Raji (cell line): ENCODE data around the gene IL1RAPL2.

Experiments
- POLR2A ChIP-seq: IDR thresholded peaks from 2 replicates; pipeline ENCODE4 v1.6.1; 2011; ENCODE audit warnings: low read depth, low read length, control low read depth; ENCODE audit not compliant: insufficient read depth

IL1RAPL2 gene

DNA sequence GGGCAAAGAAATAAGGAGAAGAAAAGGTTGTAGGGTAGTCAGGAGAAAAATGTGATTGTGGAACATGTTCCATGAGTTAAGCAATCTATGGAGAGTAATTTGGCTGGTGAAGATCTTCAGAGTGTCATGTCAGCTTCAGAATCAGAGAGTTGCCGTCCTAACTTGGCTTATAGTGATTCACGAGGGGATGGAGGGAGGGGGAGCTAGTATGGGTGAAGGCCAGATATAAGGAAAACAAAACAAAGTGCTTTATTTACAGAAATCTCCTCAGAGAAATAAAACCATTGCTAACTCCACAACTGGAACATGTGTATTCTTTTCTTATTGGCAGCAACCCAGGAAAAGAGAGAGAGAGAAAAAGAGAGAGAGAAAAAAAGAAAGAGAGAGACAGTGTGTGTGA lies 999.9 kb downstream of the IL1RAPL2 start:
- no peak for TF ChIP-seq POLR2A

DNA sequence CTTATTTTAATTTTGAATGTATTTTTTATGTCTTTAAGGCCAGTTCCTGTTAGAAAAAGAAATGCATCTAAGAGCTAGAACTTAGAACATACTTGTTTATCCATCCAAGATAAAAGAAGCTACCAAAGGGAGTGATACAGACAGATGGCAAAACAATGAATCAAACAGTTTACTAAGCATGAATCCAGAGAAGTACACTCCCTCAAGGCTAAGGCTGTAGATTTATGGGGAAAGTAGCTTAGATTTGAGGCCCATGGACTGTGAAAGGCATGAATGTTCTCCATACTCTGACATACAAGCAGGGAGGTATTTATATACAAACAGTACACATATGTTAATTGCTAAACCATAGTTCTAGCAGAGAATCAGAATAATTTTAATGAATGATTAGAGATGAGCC lies 1001.1 kb downstream of the IL1RAPL2 start:
- TF ChIP-seq POLR2A: no peak

DNA sequence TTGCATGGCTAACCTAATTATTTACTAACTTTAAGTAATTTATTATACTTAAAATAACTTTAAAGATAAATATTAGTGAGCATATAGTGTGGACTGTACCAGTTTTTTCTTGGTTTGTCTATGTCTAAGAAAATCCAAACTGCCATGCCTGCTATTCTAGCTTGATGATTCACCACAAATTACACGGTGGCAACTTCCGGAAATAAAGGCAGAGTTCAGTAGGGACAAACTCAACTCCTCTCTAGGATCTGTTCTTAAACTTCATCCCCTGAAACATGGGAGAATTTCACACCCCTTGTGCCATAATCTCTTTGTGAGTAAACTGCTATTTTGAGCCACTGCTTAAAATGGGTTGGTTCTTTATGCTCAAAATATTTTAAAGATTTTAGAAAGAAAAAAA lies 1042.7 kb downstream of the IL1RAPL2 start:
- TF ChIP-seq POLR2A: no peak

DNA sequence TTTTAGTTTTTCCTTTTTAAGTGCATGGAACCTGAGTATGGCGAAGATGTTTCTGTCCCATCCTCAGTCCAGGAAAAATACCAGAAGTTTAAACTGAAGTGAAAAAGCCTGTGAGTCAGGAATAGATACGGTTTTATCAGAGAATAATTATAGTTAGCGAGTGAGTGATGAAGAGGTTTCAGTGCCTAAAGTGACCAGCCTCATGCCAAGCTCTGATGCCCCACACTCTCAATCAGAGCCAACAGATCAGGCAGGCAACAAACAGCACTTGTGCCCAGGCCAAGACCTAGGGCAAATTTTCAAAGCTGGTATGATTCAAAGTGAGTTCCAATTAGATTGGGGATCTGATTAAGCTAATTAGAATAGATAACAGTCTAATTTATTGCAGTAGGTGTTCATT lies 1043.5 kb downstream of the IL1RAPL2 start:
- no peak for TF ChIP-seq POLR2A

DNA sequence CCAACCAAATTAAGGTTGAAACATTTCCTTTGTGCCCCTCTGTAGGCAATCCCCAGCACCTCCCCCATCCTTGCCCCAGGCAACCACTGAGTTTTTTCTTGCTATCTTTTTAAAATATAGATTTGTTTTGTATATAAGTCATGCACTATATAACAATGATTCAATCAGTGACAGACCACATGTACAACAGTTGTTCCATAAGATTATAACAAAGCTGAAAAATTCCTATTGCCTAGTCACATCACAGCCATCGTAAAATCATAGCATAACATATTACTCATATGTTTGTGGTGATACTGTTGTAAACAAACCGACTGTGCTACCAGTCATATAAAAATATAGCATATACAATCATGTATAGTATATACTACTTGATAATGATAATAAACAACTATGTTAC lies 1044.4 kb downstream of the IL1RAPL2 start:
- no peak for TF ChIP-seq POLR2A

DNA sequence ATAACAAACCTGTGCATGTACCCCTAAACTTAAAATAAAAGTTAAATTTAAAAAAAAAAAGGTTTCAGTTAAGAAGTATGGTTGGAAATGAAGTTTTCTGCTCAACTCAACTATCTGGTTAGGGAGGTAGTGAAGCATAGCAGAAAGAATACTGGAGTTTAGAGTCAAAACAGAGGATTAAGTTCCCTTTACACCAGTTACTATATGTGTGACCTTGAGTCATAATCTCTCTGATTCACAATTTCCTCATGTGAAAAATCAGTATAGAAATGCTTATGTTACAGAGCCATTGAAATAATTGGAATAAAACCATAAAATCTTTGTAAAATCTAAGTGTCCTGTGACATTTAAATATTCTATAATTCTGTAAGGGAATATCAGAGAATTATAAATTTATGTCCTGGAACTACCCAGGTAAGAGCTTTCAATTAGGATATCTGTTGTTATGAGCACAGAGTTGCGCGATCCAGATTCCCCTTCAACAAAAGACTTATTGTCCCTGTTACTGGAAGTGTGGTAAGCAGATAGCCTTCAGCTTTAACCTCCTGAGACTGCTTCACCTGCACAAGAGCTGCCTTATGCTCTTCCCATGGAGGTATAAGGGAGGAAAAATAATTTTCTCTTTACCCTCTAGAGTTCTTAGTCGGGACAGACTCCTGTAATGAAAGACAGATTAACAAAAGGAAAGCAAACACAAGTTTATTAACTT lies 1052.5 kb downstream of the IL1RAPL2 start:
- no peak for TF ChIP-seq POLR2A

DNA sequence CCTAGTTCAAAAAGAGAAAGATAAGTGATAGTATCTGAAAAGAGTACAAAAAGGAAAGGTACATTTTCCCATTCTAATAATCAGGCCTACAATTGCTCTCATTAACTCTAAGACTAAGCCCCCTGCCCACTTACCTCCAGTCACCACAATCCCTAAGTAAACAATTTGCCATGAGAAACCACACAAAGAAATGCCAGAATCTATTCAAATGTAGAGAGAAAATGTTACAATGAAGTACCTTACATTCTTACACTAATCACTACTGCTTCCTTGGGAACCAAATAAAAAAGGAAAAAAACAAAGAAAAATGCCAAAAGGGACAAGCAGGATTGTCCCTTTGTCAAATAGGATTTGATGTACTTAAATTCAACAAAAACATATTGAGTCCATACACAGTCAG lies 1068.2 kb downstream of the IL1RAPL2 start:
- no peak for TF ChIP-seq POLR2A

DNA sequence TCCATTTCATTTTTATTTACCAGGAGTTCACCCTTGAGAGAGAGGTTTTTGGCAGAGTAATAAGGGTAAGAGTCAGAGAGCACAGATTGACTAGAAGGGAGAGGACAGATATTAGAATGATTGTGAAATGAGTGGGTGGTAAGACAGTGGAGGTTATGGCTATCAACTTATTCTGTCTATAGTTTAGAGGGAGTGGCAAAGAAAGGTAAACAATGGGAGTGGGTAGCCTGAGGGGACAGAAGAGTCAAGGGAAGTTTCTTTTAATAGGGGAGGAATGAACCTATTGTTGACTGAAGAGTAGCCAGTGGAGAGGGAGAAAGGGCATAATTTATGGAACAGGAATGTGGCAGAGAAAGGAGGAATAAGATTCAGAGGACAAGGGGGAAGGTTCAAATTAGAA lies 1069.8 kb downstream of the IL1RAPL2 start:
- no peak for TF ChIP-seq POLR2A

DNA sequence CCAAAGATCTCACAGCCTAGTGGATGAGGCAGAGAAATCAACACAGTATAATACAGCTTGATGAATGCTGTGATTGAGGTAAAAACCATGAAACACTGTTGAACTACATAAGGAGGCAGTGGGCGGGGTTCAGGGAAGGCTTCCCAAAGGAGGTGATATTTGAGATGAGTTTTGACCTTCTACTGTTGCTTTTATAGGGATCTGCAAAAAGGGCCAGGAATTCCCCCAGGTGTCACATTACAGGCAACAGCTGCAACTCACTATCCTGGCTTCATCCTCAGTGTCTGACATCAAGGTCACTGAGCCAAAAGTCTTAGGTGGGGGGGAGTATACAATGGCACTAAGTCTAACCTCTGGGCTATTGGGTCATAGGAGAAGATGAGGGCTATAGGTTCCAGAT lies 1070.7 kb downstream of the IL1RAPL2 start:
- TF ChIP-seq POLR2A: no peak

DNA sequence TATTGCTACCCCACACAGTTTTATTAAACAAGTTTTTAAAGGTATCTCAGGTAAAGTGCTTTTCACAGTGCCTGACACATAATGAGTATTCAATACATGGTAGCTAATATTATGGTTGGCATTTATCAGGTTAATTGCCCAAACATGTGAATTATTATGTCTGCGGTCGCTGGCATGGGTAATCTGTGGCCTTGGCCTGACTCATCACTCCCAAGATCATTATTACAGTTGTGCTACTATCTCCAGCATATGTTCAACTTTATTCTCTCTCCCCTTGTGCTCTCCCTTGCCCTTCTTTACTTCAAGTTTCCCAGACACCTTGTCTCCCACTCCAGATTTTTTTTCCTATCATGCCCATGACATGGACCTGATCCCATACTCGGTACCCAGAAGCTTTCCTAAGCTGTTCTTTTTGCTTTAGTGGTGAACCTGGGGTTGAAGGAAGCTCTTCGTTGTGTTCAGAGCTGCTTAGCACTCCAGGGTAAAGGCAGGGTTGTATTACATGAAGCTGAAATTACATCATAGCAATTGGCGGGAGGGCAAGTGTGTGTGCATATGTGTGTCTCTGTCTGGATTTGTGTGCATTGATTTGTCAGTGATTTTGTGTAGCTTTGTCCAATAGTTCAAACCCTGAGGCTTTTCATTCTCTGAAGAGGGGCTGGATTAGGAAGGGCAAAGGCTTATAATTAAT lies 1079.8 kb downstream of the IL1RAPL2 start:
- TF ChIP-seq POLR2A: no peak

DNA sequence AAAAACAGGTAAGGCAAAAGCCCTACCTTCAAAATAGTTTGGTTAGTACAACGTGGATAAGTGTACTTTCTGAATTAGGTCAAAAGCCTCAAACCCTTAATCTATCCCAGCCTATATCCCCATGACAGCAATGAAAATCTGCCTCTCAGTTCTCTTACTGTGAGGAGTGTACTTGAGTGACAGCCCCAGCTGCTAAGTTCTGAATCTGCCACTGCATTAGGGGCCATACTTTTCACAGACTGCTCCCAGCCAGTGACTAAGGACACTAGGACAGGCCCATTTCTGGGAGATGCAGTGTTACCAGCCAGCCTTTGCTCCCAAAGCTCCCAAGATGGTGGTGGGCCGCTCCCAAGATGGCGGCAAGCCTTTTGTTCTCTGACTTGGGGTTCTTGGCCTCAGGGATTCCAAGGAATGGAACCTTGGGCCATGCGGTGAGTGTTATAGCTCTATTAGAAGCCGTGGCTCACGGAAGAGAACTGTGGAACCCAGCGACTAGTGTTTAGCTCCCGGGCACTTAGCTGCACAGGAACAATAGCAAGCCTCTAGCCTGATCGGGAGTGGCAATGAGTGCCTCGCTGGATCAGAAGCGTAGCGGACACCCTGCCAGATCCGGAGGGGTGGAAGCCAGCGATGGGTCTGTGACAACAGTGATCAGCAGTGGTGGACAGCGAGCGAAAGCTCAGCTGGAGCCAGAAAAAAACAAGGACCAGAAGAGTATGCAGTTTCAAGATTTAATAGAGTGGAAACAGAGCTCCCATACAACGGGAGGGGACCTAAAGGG lies 1080.8 kb downstream of the IL1RAPL2 start:
- TF ChIP-seq POLR2A: no peak

DNA sequence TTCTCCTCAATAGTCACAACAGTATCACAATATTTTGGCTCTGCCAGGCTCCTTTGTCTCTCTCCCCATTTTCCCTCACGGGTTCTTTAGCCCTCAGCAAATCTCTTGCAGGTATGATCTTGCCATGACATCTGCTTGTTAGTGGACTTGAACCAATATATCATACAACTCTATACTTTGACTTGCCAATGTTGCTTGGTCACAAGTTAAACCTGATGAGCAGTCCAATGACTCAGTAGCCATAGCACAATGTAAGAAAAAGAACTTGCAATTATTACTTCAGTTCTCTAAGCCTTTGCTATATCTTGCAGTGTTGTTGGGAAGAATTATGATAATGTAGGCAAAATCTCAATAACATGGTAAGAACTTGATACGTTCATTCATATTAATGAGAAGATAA lies 1081.8 kb downstream of the IL1RAPL2 start:
- TF ChIP-seq POLR2A: no peak

DNA sequence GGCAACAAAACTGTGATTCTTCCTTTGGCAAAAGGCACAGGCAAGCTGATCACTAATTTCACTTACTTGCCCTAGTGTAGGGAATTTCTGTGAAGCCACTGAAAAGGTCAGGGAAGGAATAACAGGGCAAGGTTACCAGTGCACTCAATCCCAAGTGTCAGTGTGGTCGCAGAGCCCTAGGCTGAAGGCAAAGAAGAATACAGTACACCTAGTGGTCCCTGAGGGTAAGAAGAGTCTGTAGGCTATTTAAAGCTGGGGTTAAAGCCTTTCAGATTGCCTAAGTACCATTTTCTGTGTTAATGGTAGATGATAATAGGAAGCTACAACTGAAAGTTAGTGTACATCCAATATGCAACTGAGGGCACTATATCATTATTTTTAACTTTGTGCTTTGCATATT lies 1082.7 kb downstream of the IL1RAPL2 start:
- no peak for TF ChIP-seq POLR2A

DNA sequence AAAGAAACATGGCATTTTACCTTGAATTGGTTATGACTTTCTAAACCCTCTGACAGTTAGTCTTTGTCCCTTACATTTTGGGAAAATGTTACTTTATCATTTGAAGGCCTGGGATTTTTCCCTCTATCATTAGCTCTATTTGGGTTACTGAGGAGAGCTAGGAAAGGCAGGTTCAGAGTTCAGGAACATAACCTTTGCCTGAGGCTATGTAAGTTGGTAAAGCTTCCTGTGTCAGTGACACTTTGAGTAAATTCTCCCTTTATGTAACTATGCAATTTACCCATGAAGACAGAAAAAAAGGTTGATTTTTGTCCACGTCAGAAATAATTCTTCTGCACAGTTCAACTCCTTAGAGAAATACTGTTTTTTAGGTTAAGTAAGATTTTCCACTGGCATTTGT lies 1084.6 kb downstream of the IL1RAPL2 start:
- TF ChIP-seq POLR2A: no peak

DNA sequence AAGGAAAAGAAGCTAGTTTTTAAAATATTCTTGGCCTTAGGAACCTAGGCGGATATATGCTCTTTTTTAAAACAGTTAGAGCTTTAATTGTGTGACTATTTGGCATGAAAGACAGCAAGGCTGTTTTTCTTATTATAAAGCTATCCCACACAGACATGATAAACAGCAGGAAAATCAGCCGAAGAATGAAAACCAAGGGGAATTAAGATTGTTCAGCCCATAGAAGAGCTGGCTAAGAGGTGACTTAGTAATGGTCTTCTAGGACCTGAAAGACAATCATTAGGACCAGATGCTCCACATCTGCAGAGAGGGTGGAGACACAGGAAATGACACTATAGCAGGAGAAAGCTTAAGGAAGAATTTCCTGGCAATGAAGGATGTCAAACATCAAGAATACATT lies 1085.0 kb downstream of the IL1RAPL2 start:
- TF ChIP-seq POLR2A: no peak

DNA sequence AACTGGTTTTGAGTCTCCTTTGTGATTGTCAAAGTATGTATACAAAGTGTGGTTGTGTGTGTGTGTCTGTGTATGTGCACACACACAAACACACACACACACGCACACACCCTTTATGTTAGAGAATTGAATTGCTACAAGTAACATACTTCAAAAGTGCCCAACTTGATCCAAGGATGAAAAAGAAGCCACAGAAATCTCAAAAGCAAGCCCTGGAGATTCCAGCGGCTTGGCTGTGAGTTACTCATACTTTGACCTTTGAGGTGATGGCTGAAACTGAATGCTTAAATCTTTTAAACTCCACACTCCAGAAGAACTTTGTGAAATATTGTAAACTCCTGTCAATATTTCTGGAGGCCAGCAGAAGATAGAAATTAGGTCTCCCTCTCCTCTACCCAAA lies 1087.9 kb downstream of the IL1RAPL2 start:
- TF ChIP-seq POLR2A: no peak
